B cell (primary cell): ENCODE data around the gene ACTR5.

Source experiments
- EZH2 ChIP-seq: IDR thresholded peaks from 2 replicates; pipeline ENCODE4 v1.6.1; 2012; ENCODE audit warnings: borderline replicate concordance, low read depth, mild to moderate bottlenecking, moderate library complexity, low read length; ENCODE audit not compliant: insufficient read depth, poor library complexity, severe bottlenecking
- TF ChIP-seq, protein P1 (sequence below): fragments of 200-600 bp; IDR thresholded peaks from one replicate; pipeline ENCODE4 v1.8.0; 2022; ENCODE audit warnings: antibody characterized with exemption, mild to moderate bottlenecking

DNA sequence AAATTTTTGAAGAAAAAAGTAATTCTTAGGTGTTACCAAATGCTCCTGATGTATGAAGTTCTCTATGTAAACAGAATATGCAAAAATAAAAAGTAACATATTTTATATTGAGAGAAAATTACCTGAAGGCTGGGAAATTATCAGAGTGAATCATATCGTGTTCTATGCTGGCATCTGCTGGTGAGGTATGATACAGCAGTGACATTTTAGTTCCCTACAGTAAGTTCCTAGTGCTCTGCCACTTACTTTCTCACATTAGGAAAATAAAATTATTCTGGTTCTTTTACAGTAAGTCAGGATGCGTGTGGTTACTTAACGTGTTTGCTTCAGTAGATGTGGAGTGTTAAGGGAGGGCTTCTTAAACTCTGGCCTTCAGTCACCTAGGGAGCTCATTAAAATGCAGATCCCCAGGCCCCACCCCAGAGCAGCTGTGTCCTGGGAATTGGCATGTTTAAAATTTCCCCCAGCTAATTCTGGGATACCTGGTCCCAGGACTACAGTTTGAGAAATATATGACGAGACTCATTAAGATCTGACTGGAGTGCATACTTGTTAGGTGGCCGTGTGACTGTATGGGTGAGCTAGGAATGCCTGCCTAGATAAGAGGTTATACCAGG is 3.2 kb downstream of the ACTR5 start:
- TF ChIP-seq, protein P1, sequence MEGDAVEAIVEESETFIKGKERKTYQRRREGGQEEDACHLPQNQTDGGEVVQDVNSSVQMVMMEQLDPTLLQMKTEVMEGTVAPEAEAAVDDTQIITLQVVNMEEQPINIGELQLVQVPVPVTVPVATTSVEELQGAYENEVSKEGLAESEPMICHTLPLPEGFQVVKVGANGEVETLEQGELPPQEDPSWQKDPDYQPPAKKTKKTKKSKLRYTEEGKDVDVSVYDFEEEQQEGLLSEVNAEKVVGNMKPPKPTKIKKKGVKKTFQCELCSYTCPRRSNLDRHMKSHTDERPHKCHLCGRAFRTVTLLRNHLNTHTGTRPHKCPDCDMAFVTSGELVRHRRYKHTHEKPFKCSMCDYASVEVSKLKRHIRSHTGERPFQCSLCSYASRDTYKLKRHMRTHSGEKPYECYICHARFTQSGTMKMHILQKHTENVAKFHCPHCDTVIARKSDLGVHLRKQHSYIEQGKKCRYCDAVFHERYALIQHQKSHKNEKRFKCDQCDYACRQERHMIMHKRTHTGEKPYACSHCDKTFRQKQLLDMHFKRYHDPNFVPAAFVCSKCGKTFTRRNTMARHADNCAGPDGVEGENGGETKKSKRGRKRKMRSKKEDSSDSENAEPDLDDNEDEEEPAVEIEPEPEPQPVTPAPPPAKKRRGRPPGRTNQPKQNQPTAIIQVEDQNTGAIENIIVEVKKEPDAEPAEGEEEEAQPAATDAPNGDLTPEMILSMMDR = peak; percentile 82
- no peak for TF ChIP-seq EZH2
